A673 (cell line): ENCODE results near the gene NUTM1.
"Not testable (repeated sequence)": the region's sequence is repeated elsewhere in the genome, so short reads cannot be mapped to it uniquely, and the experiment has no call there.

ENCODE experiments used
- EZH2 ChIP-seq: fragments of 200-600 bp; sonication (generic); IDR thresholded peaks from 2 replicates; pipeline ENCODE4 v1.6.1; 2017; ENCODE audit warnings: borderline replicate concordance, low read depth, mild to moderate bottlenecking, mixed read lengths, antibody characterized with exemption, low read length; ENCODE audit not compliant: poor library complexity, severe bottlenecking
- TF ChIP-seq, protein P1 (sequence below): fragments of 300-800, 200-600 bp; sonication (generic); conservative IDR thresholded peaks from 2 replicates; pipeline ENCODE4 v1.5.1; 2017; ENCODE audit warnings: low read depth, mild to moderate bottlenecking, antibody characterized with exemption, low read length, moderate library complexity, mixed read lengths

DNA sequence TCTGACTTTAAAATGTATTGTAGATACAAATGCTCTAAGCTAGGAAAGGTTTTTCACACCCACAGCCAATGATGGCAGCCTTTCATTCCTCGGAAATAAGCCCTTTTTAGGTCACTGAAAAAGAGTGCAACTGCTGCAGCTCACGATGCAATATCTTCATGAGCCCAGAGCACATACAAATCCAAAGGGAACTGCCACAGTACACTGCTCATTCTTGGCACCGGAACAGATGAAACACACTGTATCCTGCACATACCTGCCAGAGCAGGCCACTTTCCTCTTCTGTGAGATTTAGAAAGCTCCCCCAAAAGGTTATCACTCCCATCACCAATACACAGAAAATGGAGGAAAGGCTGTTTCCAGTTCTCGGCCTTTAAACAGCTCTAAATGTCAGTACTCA, 37.4 kb downstream of the NUTM1 start:
- TF ChIP-seq, protein P1, sequence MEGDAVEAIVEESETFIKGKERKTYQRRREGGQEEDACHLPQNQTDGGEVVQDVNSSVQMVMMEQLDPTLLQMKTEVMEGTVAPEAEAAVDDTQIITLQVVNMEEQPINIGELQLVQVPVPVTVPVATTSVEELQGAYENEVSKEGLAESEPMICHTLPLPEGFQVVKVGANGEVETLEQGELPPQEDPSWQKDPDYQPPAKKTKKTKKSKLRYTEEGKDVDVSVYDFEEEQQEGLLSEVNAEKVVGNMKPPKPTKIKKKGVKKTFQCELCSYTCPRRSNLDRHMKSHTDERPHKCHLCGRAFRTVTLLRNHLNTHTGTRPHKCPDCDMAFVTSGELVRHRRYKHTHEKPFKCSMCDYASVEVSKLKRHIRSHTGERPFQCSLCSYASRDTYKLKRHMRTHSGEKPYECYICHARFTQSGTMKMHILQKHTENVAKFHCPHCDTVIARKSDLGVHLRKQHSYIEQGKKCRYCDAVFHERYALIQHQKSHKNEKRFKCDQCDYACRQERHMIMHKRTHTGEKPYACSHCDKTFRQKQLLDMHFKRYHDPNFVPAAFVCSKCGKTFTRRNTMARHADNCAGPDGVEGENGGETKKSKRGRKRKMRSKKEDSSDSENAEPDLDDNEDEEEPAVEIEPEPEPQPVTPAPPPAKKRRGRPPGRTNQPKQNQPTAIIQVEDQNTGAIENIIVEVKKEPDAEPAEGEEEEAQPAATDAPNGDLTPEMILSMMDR: not testable (repeated sequence)
- not testable (repeated sequence) for TF ChIP-seq EZH2
